SK-N-SH treated with all-trans-retinoic acid at 6 μM for 48 hours (cell line): ENCODE data around the gene SOX1.

Source experiments
- ATAC-seq: fragments of 200-7000 bp; cut with Tn5 transposase; 3 replicates; pipeline ENCODE4 v1.9.1; 2020; ENCODE audit warnings: mild to moderate bottlenecking, moderate library complexity
- ARNTL ChIP-seq: fragments of 450-650 bp; formaldehyde crosslinking; IDR thresholded peaks from 2 replicates; pipeline ENCODE4 v1.5.0; 2020; ENCODE audit warnings: low read depth, mild to moderate bottlenecking, moderate library complexity, borderline replicate concordance
- BACH2 ChIP-seq: fragments of 250-450 bp; sonication (Bioruptor Pico); IDR thresholded peaks from 2 replicates; pipeline ENCODE4 v1.9.0; 2021; ENCODE audit warnings: mild to moderate bottlenecking, borderline replicate concordance
- CREB5 ChIP-seq: fragments of 250-450 bp; sonication (Bioruptor Pico); IDR thresholded peaks from 2 replicates; pipeline ENCODE4 v1.5.1; 2020; ENCODE audit warnings: low read depth, mild to moderate bottlenecking, moderate library complexity
- CSDC2 ChIP-seq: fragments of 250-450 bp; sonication (Bioruptor Pico); IDR thresholded peaks from 2 replicates; pipeline ENCODE4 v1.5.0; 2020; ENCODE audit warnings: mild to moderate bottlenecking, moderate library complexity
- ESRRG ChIP-seq: fragments of 250-450 bp; sonication (Bioruptor Pico); IDR thresholded peaks from 2 replicates; pipeline ENCODE4 v1.6.1; 2021; ENCODE audit warnings: mild to moderate bottlenecking
- GLIS3 ChIP-seq: fragments of 250-450 bp; sonication (Bioruptor Pico); IDR thresholded peaks from 2 replicates; pipeline ENCODE4 v1.5.0; 2020; ENCODE audit warnings: mild to moderate bottlenecking, moderate library complexity
- ISL1 ChIP-seq: fragments of 250-450 bp; sonication (Bioruptor Pico); IDR thresholded peaks from 2 replicates; pipeline ENCODE4 v2.1.2; 2022; ENCODE audit warnings: mild to moderate bottlenecking, moderate library complexity
- OSR1 ChIP-seq: fragments of 250-450 bp; sonication (Bioruptor Pico); IDR thresholded peaks from 2 replicates; pipeline ENCODE4 v1.8.0; 2022; ENCODE audit warnings: moderate library complexity, mild to moderate bottlenecking, inconsistent platforms
- PATZ1 ChIP-seq: fragments of 250-450 bp; sonication (Bioruptor Pico); IDR thresholded peaks from 2 replicates; pipeline ENCODE4 v1.8.0; 2020; ENCODE audit warnings: mild to moderate bottlenecking, moderate library complexity, borderline replicate concordance
- POU6F1 ChIP-seq: fragments of 250-450 bp; sonication (Bioruptor Pico); IDR thresholded peaks from 2 replicates; pipeline ENCODE4 v1.8.0; 2021; ENCODE audit warnings: low read depth, mild to moderate bottlenecking, moderate library complexity, borderline replicate concordance
- RARB ChIP-seq: fragments of 250-450 bp; sonication (Bioruptor Pico); IDR thresholded peaks from 2 replicates; pipeline ENCODE4 v1.8.0; 2021; ENCODE audit warnings: mild to moderate bottlenecking, moderate library complexity
- SNAI2 ChIP-seq: fragments of 250-450 bp; sonication (Bioruptor Pico); IDR thresholded peaks from 2 replicates; pipeline ENCODE4 v1.5.0; 2020; ENCODE audit warnings: mild to moderate bottlenecking, moderate library complexity
- TCF4 ChIP-seq: fragments of 250-450 bp; sonication (Bioruptor Pico); IDR thresholded peaks from 2 replicates; pipeline ENCODE4 v1.8.0; 2021; ENCODE audit warnings: mild to moderate bottlenecking, moderate library complexity, borderline replicate concordance
- TOX ChIP-seq: fragments of 250-450 bp; sonication (Bioruptor Pico); IDR thresholded peaks from 2 replicates; pipeline ENCODE4 v1.8.0; 2021; ENCODE audit warnings: mild to moderate bottlenecking, moderate library complexity, borderline replicate concordance
- TSHZ2 ChIP-seq: fragments of 250-450 bp; sonication (Bioruptor Pico); IDR thresholded peaks from 2 replicates; pipeline ENCODE4 v1.5.0; 2020; ENCODE audit warnings: mild to moderate bottlenecking, moderate library complexity
- ZC3H10 ChIP-seq: fragments of 250-450 bp; sonication (Bioruptor Pico); IDR thresholded peaks from 2 replicates; pipeline ENCODE4 v1.5.1; 2021; ENCODE audit warnings: mild to moderate bottlenecking, moderate library complexity
- ZFP3 ChIP-seq: fragments of 250-450 bp; sonication (Bioruptor Pico); IDR thresholded peaks from 2 replicates; pipeline ENCODE4 v1.5.0; 2020; ENCODE audit warnings: mild to moderate bottlenecking, moderate library complexity
- ZNF565 ChIP-seq: fragments of 450-650 bp; formaldehyde crosslinking; conservative IDR thresholded peaks from 2 replicates; pipeline ENCODE4 v1.5.0; 2020; ENCODE audit warnings: low read depth, mild to moderate bottlenecking, moderate library complexity
- ZNF70 ChIP-seq: fragments of 450-650 bp; formaldehyde crosslinking; IDR thresholded peaks from 2 replicates; pipeline ENCODE4 v1.5.0; 2020; ENCODE audit warnings: mild to moderate bottlenecking, moderate library complexity

SOX1 gene

GRCh38 chr13:112083971-112084370 lies 17.0 kb downstream of the SOX1 start:
- no peak for ATAC-seq
- TF ChIP-seq BACH2 (CRISPR knock-in tag) (no peak), ZC3H10 (CRISPR knock-in tag) (no peak), OSR1 (CRISPR knock-in tag) (no peak), SNAI2 (CRISPR knock-in tag) (no peak)

- ATAC-seq, result no peak
- TF ChIP-seq ZFP3 (no peak), ISL1 (CRISPR knock-in tag) (no peak), CSDC2 (CRISPR knock-in tag) (no peak), SNAI2 (CRISPR knock-in tag) (no peak), ESRRG (CRISPR knock-in tag) (no peak), OSR1 (CRISPR knock-in tag) (no peak)
Observed at GRCh38 chr13:112092453-112092852, 25.5 kb downstream of the SOX1 start.

- TF ChIP-seq BACH2 (CRISPR knock-in tag), result no peak
- no peak for TF ChIP-seq ESRRG (CRISPR knock-in tag)
- TF ChIP-seq PATZ1 (CRISPR knock-in tag), result no peak
- no peak for TF ChIP-seq ZC3H10 (CRISPR knock-in tag)
- no peak for ATAC-seq
Observed at GRCh38 chr13:112095354-112095753, 28.4 kb downstream of the SOX1 start.

- no peak for TF ChIP-seq ZFP3
- TF ChIP-seq ZNF565, result no peak
- TF ChIP-seq CSDC2 (CRISPR knock-in tag), result no peak
- TF ChIP-seq TSHZ2, result no peak
- TF ChIP-seq PATZ1 (CRISPR knock-in tag), result no peak
- no peak for TF ChIP-seq ISL1 (CRISPR knock-in tag)
- TF ChIP-seq TCF4 (CRISPR knock-in tag), result no peak
- no peak for ATAC-seq
Observed at GRCh38 chr13:112096959-112097358, 30.0 kb downstream of the SOX1 start.

GRCh38 chr13:112097770-112098169 lies 30.8 kb downstream of the SOX1 start:
- ATAC-seq, result no peak
- TF ChIP-seq CREB5 (CRISPR knock-in tag) (no peak), TSHZ2 (no peak), ZFP3 (no peak), ISL1 (CRISPR knock-in tag) (no peak), BACH2 (CRISPR knock-in tag) (no peak), TOX (CRISPR knock-in tag) (no peak), ARNTL (CRISPR knock-in tag) (no peak), GLIS3 (no peak), ESRRG (CRISPR knock-in tag) (no peak), ZNF565 (no peak), SNAI2 (CRISPR knock-in tag) (no peak), RARB (CRISPR knock-in tag) (no peak), TCF4 (CRISPR knock-in tag) (no peak), ZNF70 (CRISPR knock-in tag) (no peak), POU6F1 (CRISPR knock-in tag) (no peak)
